ENCODE results near the gene DOCK3. TPM values are rescaled to one million over a fixed set of nuclear protein-coding genes. Genes with fewer than 3 reads are reported as not detected.

The DOCK3 gene
- total RNA-seq, 1 donor from 2014 or later = 42.6 TPM

- DNase-seq = no peak
These were observed 714.9 kb downstream of the DOCK3 start for GRCh38 chr3:51389423-51390183.

DNA sequence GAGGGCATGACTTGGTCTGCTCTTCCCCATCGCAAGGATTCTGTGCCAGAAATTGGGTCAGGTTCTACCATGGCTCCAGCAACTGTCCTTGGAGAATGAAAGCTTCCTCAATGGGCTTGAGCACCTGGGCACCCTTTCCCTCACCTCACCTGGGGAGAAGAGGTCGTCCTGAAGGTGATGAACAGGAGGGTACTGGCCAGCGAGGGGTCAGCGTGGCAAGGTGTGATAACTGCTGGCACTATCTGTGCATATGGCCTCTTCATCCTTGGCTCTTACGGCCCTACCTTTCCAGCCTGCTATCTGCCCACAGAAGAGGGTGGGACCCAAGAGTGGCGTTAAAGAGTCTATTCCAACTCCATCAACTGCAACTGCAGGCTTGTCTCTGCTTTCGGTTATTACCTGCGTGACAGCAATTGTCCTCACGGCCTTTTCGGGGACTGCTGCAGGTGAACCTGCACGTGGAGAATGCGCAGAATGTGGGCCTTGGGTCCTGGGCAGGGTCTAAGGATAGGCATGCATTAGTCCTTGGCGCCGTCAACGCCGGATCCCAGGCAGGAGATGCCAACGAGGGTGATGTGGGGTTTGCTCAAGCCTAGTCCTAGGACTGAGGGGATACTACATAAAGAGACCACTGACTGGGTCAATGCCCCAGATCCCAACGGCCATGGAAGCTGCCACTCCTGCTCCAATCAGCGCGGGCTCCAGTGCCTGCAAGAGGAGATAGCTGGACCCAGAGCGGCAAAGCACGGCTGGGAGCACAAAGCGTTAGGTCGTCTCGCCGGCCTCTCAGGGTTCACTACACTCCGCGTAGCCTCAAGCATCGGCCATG is 715.7 kb downstream of the DOCK3 start:
- DNase-seq = no peak

GRCh38 chr3:51391075-51391565 is 716.4 kb downstream of the DOCK3 start, which contains the start of gene RBM15B:
RBM15B (plus strand) TSS chr3:51391285; CDS start chr3:51391400, 115 bp downstream.
- peak; percentile 95 for DNase-seq

DNA sequence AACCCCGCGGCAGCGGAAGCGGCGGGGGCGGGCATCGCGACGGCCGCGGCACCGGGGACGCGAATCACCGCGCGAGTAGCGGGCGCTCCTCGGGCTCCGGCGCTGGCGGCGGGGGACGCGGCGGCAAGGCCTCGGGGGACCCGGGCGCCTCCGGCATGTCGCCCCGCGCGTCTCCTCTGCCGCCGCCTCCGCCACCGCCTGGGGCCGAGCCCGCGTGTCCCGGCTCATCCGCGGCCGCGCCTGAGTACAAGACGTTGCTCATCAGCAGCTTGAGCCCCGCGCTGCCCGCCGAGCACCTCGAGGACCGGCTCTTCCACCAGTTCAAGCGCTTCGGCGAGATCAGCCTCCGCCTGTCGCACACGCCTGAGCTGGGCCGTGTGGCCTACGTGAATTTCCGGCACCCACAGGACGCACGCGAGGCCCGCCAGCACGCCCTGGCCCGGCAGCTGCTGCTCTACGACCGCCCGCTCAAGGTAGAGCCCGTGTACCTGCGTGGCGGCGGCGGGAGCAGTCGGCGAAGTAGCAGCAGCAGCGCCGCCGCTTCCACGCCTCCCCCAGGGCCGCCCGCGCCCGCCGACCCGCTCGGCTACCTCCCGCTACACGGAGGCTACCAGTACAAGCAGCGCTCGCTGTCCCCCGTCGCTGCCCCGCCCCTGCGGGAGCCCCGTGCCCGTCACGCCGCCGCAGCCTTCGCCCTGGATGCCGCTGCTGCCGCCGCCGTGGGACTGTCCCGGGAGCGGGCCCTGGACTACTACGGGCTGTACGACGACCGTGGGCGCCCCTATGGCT is 717.0 kb downstream of the DOCK3 start:
- no peak for DNase-seq

GRCh38 chr3:51392355-51393133 is 717.8 kb downstream of the DOCK3 start:
- DNase-seq = no peak

DNA sequence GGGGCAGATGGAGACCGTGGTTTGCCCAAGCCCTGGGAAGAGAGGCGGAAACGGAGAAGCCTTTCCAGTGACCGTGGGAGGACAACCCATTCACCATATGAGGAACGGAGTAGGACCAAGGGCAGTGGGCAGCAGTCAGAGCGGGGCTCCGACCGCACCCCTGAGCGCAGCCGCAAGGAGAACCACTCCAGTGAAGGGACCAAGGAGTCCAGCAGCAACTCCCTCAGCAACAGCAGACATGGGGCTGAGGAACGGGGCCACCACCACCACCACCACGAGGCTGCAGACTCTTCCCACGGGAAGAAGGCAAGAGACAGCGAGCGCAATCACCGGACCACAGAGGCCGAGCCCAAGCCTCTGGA is 718.4 kb downstream of the DOCK3 start:
- DNase-seq = no peak

GRCh38 chr3:51393564-51393963 is 718.8 kb downstream of the DOCK3 start:
- no peak for DNase-seq

GRCh38 chr3:51394541-51394940 is 719.8 kb downstream of the DOCK3 start:
- DNase-seq = no peak

DNA sequence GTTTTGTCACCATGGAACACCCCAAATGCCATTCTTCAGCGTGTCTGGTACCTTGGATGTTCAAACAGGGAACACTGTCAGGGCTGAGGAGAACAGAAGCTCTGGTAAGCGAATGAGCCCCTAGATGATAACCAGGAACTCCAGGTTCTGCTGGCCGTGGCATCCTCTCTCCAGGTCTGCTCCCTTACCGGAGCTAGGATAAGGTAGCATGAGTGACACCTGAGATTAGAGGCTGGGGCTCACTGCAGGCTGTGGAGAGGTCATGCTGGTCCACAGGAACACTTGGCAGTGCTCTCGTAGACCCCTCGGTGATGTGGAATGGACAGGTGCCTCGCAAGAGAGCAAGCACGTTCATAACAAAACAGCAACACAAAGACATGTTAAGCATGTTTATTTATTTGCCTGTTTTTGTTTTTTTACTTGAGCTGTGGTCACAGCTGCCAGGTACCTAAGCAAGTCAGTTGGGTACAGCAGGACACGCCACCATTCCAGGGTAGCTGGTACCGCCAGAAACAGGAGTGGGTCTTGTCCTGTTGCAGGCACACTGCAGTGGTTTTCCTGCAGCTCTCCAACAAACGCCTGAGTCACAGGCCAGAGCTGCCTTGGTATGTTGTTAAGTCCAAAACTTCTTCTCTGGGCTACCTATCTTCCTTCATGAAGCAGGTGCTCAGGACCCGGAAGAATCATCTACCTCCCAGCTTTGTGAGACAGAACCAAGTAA is 720.9 kb downstream of the DOCK3 start:
- DNase-seq = no peak

DNA sequence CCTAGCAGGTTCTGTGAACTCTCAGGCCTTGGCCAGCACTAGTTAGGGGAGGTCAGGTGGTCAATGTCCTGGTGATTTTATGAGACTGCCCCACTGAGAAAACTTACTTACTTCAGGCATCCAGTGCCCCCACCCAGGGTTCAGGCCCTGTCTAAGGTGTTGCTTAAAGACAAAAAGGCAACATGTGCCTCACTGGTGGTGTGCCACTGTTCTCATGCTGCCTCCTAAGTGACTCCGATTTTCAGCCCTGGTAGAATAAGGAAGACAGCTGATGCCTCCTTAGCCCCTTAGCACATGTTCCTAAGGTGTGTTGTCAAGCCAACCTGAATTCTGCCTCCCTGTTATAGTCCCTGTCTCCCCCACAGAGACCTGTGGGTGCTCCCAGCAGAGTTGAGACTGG is 721.7 kb downstream of the DOCK3 start:
- no peak for DNase-seq

DNA sequence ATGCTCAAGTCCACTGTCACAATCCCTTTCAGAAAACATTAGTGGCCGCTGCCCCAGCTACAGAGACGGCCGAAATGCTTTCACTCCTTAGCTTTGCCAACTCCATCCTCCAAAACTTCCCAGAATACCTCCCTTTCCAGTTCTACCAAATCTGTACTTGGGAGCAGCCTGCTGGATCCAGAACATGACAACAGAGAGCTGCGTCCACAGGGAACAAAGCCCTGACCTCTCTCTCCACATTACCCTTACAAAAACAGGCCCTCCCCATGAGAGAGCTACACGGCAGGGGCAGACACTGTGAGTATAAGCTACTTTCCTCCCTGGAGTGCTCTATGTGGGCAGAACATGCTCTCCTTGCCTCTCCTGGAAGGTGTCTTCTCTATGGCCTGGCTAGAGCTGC is 722.7 kb downstream of the DOCK3 start:
- no peak for DNase-seq

- DNase-seq = no peak
These were observed 724.0 kb downstream of the DOCK3 start for GRCh38 chr3:51398595-51399310.

GRCh38 chr3:51400166-51400565 is 725.4 kb downstream of the DOCK3 start:
- DNase-seq = no peak

- no peak for DNase-seq
These were observed 727.0 kb downstream of the DOCK3 start for GRCh38 chr3:51401735-51402134.

- no peak for DNase-seq
These were observed 728.9 kb downstream of the DOCK3 start for GRCh38 chr3:51403675-51404074.

- DNase-seq = no peak
These were observed 733.3 kb downstream of the DOCK3 start for GRCh38 chr3:51408021-51408420.

GRCh38 chr3:51408813-51409212 is 734.1 kb downstream of the DOCK3 start:
- no peak for DNase-seq

DNA sequence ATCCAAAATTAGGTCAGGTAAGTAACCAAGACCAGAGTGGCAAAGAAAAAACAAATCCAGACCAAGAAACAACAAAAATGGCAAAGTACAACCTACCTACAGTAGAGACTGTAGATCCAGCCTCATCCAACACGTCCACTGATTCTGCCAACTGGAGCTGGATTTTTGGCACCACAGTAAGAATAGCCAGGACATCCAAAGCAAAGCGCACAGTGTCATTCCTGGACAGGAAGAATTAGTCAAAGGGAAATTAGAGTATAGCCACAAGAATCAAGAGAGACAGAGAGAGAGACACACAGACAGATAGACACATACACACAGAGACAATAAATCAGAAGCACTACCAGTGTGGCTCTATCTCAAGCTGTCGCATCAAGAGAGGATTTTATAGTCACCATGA is 747.5 kb downstream of the DOCK3 start:
- no peak for DNase-seq

DNA sequence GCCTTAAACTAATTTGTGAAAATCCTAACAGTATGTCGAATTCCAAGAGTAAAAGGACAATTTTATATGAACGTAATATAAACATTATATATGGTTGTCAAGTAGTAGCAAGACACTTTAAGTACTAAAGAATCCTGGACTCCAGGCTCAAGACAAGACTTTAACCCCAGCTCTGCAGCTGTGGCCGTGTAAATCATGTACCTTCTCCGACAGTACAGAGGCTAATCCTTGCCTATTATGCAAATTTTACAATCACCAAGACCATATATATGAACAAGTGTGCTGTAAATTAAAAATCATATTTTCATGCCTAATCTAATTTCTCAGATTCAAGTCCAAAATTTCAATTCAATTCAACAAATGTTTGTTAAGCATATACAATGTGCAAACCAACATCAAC is 752.2 kb downstream of the DOCK3 start:
- no peak for DNase-seq

DNA sequence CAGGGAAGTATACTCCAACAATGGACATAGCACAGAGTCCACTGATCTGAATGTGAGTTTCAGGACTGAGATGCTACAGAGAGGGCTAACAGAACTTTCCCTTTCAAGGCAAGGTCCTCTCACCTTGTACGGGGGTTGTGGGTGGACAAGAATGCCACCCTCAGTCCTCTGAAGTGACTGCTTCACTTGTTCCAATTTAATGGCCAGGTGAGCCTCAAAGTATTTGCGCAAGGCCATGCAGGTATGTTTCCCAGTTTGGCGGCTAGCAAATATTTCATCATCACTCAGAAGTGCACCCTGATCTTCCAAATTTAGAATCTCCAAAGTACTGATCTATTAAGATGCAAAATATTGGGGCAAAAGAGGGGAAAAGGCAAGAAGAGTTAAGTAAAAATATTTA is 754.4 kb downstream of the DOCK3 start:
- DNase-seq = no peak
